Posterior vena cava (tissue), 2 donors: ENCODE data around the gene ACYP2. TPM values are rescaled to one million over a fixed set of nuclear protein-coding genes. Genes with fewer than 3 reads are reported as not detected.
"Not testable (repeated sequence)": the region's sequence is repeated elsewhere in the genome, so short reads cannot be mapped to it uniquely, and the experiment has no call there.

Source experiments
- DNase-seq: peaks from one replicate; pipeline ENCODE4 v3.0.0-alpha.2; 2020; ENCODE audit warnings: low spot score
- intact Hi-C, 2 donors: fragments of 100-400 bp; cut with DNase I; formaldehyde crosslinking; loops; one replicate each; pipeline versions ENCODE4 v1.14.1 to v1.14.2; 2022 to 2023
- total RNA-seq, 2 donors: library from RNA; stranded (reverse); fragmentation: NEBNext Ultra II Directional; extraction: Animal tissue kit (Norgen Biotek cat#: 25700); gene quantifications; one replicate each; pipeline ENCODE4 v1.2.1, GENCODE V29; 2021
- donor health status: DM: yes; HTN: yes; CAD: no.
- donor health status: DM: yes; HTN: yes; CAD: no.

Gene ACYP2
- total RNA-seq, 2 donors from 2014 or later = 16.8 to 17.0 TPM

DNA sequence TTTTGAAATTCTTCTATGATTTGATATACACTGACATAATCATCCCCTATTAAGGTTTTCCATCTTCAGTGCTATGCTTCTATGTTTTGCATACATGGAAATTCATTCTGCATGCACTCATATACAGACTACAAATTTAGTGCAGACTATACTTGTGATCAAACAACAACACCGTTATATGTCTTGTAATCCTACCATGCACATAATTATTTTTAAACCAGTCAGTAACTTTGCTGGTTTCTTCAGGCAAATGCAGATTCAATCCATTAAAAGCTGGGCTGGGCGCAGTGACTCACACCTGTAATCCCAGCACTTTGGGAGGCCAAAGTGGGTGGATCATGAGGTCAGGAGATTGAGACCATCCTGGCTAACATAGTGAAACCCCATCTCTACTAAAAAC lies 11.8 kb downstream of the ACYP2 start:
- DNase-seq, intact Hi-C loops: not testable (repeated sequence)

DNA sequence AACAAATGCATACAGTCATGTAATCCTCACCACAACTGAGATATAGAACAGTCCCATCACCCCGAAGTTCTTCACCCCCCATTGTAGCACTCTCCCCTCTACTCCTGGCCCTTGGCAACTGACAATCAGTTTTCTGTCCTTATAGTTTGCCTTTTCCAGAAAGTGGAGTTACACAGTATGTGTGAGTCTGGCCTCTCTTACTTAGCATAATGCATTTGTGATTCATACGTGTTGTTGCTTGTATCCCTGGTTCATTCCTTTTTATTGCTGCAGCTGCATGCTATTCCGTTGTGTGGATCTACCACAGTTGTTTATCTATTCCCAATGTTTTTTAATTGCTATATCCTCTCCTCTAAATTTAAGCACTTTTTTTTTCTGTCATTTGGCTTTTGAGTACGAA lies 17.6 kb downstream of the ACYP2 start:
- no peak for DNase-seq
- intact Hi-C loops = no loop called here

DNA sequence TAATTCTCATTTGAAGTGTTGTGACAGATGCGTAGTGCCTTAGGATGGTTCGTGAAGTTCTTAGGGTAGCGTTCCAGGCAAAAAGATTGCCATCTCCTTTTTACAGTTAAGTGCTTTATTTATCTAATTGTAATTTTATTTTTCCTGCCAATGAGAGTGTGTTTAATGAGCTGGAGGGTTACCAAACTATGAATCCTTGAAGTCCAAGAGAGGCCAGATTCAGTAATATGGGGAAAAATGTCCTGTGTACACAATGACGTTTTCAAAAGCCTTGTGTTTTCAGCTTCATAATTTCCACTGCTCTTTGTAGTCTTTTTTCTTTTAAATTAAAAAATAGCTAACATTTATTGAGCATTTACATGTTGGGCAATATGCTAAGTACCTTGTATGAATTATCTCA lies 23.8 kb downstream of the ACYP2 start:
- DNase-seq = no peak
- intact Hi-C loops = no loop called here

DNA sequence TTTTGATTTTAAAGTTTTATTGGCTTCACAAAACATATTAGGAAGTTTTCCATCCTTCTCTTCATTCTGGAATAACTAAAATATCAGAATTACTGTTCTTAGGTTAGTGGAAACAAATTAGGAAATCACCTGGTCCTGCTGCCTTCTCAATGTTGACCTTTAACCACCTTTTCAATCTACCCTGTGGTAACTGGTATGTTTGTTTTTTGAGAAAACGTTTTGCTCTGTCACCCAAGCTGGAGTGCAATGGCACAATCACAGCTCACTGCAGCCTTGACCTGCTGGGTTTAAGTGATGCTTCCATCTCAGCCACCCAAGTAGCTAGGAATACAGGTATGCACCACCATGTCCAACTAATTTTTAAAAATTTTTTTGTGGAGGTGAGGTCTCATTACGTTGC lies 28.4 kb downstream of the ACYP2 start:
- no peak for DNase-seq
- intact Hi-C loops = loop anchor here in 1 of 2 donors (10.0 kb wide), 1 partner anchor 1251 kb away; no protein-coding TSS in a partner anchor

DNA sequence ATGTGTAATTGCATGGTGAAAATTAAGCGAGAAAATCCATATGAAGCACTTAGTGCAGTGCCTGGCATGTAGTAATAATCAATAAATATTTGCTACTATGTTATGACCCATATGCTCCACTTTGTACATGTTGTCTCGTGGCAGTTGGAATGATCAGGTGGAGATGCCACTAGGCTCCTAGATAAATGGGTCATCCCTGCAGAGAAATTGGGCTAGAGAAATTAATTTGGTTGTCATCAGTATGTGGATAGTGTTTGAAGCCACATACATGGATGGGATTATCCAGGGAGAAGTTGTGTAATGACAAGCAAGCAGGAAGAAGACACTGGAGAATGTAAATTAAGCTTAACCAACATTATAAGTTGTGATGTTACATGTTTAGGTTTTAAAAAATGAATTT lies 33.0 kb downstream of the ACYP2 start:
- no peak for DNase-seq
- intact Hi-C loops = loop anchor here in 1 of 2 donors (10.0 kb wide), 1 partner anchor 1246 kb away; no protein-coding TSS in a partner anchor

DNA sequence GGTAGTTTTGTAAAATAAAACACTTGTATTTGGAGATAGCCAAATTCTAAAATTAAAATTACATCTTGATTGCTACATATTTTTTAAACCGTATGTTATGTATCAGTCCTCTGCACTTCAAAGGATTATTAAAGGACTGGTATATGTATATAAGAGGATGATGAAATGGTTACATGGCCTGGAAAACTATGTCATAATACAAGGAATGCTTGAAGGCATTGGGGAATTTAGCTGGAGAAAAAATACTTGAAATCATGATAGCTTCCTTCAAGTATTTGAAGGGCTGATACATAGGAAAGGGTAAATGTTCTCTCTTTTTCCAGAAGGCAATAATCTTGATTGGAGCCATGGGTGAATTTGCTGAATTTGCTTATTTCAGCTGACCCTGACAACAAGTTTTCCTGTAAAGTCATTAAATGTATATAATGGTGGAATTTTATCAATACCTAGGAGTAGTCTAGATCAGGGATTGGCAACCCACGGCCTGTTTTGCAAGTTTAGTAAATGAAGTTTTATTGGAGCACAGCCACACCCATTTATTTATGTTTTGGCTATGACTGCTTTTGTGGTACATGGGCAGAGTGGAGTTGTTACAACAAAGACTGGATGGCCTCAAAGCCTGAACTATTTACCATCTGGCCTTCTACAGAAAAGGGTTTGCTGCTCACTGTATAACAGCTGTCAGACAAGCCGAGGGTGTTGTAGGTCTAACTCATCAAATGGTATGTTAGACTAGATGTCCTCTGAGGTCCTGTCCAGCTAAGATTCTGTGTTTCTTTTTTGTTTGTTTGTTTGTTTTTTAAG lies 34.4 kb downstream of the ACYP2 start:
- intact Hi-C loops = loop anchor here in 1 of 2 donors (5.0 to 10.0 kb wide), 2 partner anchors 1177 to 1245 kb away; no protein-coding TSS in a partner anchor
- no peak for DNase-seq

DNA sequence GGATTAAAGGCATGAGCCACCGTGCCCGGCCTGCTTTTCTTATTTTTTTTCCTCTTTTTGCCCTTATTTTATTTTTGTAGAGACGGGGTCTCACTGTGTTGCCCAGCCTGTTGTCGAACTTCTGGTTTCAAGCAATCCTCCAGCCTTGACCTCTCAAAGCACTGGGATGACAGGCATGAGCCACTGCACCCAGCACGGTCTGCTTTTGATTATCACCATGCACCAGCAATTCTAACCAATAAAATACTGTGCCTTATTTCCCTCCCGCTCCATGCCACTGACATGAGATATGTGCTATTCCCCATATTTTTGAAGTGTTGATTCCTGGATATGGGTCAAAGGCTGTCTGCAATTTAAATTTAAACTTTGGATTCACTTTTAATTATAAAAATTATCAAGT lies 42.9 kb downstream of the ACYP2 start:
- no peak for DNase-seq
- intact Hi-C loops = no loop called here

DNA sequence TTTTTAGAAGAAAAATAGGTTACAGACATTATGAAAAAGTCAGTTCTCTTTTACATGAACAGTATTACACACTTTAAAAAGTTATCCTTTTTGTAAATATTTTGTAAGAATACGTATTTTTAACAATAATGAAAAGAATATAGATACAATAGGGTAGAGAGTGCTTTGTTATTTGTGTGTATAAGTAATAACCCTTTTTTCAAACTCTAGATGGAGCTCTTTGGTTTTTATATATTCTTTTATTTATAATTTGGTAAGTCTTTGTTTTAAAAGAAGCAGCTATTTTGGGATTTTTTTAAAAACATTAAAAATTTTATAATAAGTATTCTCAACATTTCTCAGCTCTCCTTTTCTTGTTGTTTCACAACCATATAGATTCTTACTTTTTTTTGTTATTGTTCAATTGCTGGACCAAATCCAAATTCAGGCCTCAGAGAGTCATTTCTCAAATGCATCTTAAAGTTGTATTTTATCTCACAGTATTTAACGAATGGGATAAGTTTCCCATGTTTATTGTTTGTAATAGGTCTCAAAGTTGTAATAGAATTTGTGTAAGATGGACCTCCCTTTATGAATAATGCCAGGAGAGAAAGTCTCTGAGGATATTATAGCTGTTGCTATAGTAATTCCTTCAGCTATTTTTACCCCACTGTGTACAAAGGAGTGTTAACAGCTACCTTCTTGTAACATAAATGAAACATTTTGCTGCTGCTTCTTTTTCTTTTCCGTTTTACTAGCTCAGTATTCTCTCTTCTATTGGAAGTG lies 46.4 kb downstream of the ACYP2 start:
- intact Hi-C loops = no loop called here
- no peak for DNase-seq

DNA sequence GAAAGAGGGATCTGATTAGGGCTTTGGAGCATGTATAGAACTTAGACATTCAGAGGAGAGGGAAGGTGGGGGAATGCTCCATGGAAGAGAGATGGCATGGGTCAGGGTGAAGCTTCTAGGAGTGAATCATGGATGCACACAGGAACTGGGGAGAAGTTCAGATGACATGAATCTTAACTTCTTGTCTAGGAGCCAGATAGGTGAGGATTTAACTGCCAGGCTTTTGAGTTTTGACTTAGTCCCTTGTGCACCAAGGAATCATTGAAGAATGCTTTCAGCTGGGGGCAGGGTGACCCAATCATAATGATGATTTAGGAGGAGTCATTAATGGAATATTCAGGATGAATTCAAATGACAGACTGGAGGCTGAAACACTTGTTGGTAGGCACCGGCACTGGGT lies 48.7 kb downstream of the ACYP2 start:
- DNase-seq = no peak
- intact Hi-C loops = no loop called here

DNA sequence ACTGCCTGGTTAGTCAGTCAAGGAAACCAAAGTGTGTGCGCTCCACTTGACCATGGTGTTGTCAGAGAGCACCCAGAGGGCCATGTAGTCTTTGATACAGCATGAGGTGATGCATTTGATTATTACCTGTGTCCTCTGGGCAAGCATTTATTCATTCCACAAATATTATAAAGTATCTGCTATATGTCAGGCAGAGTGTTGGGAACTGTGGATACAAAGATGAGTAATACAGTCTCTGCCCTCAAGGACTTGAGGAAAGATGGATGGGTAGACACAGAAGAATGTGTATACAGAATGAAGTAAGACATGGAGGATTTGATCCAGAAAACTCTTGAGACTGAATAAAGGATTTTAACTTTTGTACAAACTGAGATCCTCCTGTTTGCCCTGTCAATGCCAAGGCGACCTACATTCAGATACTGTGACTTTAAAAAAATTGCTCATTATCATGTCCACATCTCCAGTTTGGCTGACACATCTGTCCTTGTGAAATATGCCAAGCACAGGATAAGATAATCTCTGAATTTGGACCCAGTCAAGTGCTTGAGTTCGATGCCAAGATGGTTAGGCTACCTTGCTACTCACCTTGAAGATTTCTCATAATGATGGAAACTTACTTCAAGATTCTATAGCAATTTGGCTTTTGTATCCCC lies 50.8 kb downstream of the ACYP2 start:
- intact Hi-C loops = no loop called here
- no peak for DNase-seq

DNA sequence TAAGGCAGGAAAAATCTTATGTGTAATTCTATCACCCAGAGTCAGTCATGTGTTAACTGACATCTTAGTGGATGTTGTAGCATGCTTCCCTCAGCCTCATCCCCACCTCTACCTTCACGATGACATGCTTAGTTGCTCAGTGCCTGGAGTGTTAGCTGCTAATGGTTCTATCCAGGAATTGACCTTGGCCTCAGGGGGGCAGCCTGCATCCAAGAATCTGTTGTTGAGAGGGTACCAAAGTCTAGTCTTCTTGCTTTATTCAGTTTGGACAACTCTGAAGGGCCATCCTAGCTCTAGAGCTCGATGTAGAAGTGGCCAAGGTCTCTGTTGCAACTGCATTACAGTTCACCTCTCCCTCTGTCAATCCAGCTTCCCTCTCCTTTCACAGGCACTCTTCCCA lies 61.2 kb downstream of the ACYP2 start:
- DNase-seq = no peak
- intact Hi-C loops = no loop called here

DNA sequence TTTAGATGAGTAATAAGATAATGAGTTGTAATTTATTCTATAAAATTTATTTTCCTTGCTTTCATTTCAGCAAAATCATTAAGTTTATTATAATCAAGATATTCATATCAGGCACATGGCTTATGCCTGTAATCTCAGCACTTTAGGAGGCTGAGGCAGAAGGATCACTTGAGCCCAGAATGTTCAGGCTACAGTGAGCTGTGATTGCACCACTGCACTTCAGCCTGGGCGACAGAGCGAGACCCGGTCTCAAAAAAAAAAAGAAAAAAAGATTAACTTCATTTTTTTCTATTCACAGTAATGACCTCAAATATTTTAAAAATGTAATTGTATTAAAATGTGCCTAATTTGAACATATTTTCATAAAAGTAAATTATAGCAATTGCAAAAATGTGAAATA lies 67.9 kb downstream of the ACYP2 start:
- no peak for DNase-seq
- intact Hi-C loops = no loop called here

DNA sequence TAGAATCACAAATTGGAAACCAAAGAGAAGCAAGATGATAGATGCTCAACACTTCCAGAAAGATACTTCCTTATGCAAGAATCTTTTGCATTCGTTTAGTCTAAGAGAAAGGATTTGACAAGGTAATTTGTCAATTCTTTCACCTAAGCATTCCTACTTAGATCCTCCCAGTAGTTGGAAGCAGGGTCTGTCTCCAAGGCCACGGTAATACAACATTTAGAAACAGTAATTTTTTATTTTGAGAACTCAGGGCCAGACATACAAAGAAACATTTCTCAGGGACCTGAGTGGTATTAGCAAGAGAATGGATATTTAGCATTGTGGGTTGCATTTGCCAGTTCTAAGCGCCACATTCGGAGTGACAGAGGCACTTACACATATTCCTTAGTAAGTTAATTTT lies 68.6 kb downstream of the ACYP2 start:
- no peak for DNase-seq
- intact Hi-C loops = no loop called here

DNA sequence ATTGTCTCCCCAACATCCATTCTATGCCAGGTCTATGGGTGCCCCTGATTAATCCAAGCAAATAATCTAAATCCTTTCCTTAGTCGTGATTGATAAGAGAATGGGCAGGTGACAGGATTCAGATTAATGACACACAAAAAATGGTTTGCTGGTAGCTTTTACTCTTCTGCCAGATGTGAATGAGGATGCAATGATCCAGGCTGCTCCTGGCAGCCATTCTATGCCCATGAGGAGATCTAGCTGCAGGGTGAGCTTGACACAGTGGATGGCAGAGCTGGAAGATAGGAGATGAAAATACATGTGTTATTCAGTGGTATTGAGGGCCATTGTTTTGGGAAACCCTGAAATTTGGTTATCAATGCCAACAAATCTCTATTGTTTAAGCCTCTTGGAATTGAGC lies 69.7 kb downstream of the ACYP2 start:
- DNase-seq = no peak
- intact Hi-C loops = no loop called here

DNA sequence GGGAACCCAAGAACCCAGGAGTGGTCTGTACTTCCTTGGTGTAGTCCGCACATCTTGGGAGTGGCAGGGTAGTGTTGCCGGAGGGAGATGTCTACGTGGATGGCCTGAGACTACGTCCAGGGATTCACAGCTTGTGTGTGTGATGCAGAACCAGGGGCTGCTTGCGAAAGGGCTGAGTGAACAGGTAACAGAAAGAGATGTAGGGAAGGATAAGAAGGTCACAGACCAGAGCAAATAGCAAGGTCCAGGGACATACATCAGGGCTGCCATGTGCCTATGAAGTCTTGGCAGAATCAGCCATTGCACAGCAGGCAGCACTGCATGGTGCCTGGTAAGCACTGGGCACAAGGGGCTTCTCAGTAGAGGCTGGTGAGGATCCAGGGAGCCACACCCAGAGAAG lies 71.9 kb downstream of the ACYP2 start:
- intact Hi-C loops = no loop called here
- DNase-seq = no peak

DNA sequence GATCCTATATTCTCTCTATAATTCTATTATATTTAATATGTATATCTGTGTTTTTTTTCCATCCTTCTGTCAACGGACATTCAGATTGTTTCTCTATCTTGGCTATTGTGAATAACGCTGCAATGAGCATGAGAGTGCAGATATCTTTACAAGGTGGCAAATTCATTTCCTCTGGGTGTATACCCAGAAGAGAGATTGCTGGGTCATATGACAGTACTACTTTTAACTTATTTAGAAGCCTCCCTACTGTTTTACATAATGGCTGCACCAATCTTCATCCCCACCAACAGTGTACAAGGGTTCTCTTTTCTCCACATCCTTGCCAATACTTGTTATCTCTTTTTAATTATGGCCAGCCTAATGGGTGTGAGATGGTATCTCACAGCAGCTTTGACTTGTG lies 74.1 kb downstream of the ACYP2 start:
- intact Hi-C loops = no loop called here
- DNase-seq = no peak

DNA sequence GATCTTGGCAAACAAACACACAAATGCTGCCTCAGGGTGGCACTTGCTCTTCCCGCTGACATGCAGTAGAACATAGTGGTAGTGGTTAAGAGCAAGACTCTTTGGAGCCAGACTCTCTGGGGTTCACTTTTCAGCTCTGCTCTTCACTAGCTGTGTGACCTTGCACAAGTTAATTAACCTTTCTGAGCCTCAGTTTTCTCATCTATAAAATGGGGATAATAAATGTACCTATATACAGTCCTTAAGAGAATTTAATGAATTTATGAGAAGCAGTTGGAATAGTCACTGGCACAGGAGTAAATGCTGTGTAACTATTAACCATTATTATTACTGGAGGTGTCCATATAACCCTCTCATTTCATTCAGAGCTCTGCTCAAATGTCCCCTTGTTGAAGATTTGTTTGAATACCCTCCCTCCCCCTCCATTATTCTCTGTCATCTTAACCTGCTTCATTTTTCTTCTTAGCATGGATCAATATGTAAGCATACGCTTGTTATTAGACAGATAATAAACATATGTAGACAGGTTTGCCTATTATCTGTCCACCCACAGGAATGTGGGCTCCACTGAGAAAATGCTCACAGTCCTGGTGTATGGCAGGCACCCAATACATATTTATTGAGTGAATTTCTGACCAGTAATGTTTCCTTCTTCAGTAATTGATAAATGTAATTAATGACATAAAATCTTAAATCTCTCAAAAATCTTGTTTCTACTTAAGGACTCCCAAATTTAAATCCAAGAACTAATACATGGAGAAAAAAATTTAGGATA lies 76.1 kb downstream of the ACYP2 start:
- DNase-seq = no peak
- intact Hi-C loops = no loop called here

DNA sequence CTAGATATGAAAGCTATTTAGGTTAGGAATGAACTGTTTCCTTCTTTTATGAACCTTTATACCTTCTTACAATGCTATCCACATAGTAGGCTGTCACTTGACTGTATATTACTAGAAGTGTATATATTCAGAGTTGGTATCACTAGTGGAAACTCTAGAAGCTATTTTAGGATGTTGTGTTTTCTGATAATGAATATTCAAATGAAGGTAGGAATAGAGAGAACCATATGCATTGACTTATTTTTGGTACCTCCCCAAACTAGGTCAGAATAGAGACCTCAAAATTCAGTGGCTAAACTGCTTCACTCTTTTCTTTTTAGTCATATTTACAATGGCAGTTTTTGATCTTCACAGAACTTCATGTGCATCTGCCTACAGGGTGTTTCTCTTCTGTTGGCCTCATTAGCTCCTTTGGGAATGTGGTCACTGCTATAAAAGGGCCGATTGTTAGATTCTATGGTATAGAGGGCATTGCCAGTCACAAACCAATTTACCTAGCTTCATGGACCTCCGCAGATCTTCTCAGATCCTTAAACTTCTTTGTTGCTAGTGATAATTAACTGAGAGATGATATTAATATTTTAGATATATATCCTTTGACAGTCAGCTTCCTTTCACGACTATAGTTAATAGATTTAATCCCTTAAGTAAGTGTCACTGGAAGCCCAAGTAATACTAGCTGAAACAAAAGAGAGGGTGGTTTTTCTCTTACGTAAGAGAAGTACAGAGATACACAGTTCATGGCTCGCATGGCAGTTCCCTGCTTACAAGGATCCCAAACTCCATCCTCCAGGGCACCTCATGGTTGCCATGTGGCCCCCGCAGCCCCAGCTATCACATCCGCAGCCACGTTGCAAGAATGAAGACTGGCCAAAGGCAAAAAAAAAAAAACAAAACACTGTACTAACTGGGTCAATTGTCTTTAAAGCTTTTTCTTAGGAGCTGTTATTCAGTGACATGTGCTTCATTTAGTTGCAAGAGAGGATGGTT lies 79.6 kb downstream of the ACYP2 start:
- no peak for DNase-seq
- intact Hi-C loops = no loop called here
